GM19239 (cell line): ENCODE results near the gene ARSD.
"Not testable (repeated sequence)": the region's sequence is repeated elsewhere in the genome, so short reads cannot be mapped to it uniquely, and the experiment has no call there.

Experiments
- DNase-seq: peaks from one replicate; pipeline ENCODE4 v3.0.0; 2011; ENCODE audit warnings: low spot score; ENCODE audit not compliant: insufficient read length
- FAIRE-seq: peaks from 2 replicates; lab custom pipeline; 2011; peaks lifted over from hg19 to GRCh38; lab: Jason Lieb, UNC

Gene ARSD

DNA sequence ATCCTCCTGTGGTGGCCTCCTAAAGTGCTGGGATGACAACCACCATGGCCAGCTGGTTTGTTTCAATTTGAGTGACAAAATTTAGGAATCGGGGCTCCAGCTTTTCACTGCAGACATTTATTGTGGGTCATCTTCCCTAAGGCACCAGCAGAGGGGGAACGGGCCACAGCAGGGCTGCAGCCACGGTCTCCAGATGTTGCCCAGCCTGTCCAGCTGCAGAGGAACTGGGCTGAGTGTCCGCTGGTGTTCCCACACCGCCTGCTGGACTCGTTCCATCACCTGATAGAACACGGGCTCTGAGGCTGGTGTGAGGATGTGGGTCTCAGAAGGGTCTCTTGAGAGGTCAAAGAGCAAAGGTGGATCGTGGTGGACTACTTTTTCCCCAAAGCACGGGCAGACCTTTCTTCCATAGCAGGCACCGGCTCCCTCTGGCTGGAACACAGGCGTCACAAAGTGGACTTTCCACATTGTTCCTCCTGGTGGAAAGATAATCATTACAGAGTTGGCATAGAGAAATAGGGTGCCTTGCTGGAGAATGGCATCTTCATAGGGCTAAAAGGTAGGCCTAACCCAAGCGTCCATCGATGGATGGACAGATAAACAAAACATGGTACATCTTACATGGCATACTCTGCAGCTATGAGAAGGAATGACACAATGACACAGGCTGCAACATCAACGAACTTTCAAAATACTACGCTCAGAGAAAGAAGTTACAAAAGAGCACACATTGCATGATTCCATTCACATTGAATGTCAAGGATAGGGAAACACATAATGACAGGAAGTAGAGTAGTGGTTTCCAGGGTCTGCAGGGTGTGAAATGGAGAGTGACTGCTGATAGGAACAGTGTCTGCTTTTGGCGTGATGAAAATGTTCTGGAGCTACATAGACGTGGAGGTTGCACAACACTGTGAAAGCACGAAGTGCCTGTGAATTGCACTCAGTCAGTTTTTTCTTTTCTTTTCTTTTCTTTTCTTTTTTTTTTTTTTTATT lies 5.9 kb upstream of the ARSD start:
- DNase-seq = no peak
- no peak for FAIRE-seq

DNA sequence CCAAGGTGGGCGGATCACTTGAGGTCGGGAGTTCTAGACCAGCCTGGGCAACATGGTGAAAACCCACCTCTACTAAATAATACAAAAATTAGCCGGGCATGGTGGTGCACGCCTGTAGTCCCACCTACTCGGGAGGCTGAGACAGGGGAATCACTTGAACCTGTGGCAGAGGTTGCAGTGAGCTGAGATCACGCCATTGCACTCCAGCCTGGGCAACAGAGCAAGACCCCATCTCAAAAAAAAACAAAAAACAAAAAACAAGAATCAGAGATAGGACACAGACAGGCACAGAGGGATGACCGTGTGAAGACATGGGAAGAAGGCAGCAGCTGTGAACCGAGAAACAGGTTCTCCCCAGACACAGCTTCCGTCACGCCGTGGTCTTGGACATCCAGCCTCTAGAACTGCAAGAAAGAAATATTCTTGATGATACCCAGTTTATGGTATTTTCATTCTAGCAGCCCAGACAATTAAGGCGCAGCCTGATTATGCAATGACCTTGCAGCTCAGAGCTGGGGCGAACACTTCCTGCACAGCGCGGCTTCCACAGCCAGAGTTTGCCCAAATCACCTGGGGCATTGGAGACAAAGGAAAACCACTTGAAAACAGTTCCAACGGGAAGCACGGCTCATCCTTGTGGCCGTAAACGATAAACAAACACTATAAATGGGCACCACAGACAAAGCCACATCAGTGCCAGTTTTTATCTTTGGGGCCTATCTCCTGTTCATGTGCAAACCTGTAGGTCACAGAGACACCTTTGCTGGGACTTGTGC lies 4.2 kb upstream of the ARSD start:
- no peak for DNase-seq

DNA sequence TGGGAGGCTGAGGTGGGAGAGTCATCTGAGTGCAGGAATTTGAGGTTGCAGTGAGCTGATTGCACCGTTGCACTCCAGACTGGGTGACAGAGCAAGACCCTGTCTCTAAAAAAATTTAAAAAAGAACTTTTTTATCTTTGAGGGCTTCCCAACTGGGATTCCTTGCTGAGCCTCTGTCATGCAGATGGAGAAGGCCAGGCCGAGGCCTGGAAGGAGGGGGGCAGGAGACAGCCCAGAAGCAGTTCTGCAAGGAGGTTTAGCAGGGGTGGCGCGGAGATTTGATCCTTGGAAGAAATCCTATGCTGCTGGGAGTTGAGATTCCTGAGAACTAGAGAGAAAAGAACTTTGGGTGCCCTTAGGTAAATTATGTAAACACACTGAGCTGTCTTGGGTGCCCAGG lies 2.5 kb upstream of the ARSD start:
- FAIRE-seq = no peak
- DNase-seq = no peak

More for the DNA sequence above, 4.2 kb upstream of the ARSD start:
- FAIRE-seq = no peak

DNA sequence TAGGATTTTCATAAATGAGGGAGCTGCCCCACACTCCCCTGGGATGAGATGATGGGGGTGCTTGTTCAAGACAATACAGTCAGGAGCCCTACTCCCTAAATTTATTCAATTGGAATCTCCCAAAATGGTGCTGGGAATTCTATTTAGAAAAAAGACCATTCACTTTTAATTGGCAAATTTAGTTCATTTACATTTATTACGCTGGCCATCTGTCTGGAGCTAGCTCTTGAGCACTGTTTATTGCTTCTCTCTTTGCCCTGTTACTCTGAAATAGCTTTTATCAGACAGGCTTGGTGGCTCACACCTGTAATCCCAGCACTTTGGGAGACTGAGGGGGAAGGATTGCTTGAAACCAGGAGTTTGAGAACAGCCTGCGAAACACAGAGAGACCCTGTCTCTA lies 2.0 kb upstream of the ARSD start:
- no peak for FAIRE-seq
- DNase-seq = no peak

DNA sequence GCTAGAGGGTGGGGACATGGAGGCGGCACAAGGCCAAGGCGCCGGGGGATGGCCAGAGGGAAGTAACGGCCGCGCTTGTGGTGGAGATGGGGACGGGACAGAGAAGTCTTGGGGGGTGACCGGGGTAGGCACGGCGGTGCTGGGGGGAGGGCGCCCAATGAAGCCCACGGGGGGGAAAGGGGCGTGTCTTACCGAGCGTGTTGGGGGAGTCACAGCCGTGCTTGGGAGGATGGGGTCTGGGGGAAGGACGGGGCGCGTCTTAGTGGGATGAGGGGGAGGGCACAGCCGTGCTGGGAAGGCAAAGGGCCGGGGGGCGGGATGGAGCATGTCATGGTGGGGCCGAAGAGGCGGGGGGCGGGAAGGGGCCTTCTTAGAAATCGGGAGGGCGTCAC lies 952 bp downstream of the ARSD start:
- no peak for FAIRE-seq

DNA sequence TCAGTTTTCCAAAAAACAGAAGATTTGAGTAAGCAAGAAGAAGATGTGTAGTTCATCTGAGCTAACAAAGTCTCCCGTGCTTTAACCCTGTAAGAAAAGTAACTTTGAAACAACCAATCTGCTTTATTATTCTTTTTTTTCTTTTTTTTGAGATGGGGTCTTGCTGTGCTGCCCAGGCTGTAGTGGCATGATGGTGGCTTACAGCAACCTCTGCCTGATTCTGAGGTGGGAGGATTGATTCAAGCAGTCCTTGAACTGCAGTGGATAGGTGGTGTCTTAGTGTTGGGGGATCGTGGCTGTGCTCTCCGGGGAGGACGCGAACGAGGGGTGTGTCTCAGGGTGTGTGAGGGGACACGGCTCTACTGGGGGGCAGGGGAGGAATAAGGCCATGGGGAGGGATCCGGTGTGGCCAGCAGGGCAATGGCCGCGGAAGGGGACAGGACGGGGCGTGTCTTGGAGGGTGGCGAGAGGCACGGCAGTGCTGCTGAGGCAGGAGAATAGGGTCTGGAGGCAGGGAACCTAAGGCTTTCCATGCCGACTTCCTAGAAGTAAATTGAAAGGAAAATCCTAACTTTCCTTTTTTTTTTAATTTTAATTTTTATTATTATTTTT lies 2.4 kb downstream of the ARSD start:
- DNase-seq = no peak
- no peak for FAIRE-seq

More for the DNA sequence above, 952 bp downstream of the ARSD start:
- no peak for DNase-seq

DNA sequence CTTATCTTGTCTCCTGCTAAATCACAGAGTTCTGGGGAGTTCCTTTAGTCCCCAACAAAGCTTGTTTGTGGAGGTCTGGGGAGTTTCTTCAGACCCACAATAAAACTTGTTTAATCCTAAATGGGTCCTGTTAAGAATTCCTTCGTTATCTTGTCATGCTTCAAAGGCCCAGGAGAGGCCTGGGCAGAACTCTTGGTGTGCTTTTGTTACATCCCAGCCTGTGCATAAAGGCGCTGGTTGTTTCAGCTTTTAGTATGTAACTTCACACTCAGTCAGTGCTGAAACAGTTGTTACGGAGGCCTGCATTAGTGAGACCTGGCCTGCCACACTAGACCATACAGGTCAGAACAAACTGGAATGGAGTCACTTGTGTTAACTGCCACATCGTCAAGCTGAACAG lies 2.9 kb downstream of the ARSD start:
- DNase-seq, FAIRE-seq: not testable (repeated sequence)

DNA sequence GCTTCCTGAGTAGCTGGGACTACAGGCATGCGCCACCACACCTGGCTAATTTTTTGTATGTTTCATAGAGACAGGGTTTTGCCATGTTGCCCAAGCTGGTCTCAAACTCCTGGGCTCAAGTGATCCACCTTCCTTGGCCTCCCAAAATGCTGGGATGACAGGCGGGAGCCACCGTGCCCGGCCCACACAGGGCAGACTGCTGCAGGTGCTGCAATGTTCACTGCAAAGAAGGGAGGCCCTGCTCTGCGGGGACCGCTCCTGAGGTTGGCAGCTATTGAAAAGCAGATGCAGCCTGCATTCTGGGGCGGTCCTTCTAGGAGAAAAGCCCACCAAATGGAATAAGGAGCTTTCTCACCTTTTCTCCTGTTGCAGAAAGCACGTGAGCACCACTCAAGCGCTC lies 5.0 kb downstream of the ARSD start:
- no peak for DNase-seq
- FAIRE-seq = no peak

DNA sequence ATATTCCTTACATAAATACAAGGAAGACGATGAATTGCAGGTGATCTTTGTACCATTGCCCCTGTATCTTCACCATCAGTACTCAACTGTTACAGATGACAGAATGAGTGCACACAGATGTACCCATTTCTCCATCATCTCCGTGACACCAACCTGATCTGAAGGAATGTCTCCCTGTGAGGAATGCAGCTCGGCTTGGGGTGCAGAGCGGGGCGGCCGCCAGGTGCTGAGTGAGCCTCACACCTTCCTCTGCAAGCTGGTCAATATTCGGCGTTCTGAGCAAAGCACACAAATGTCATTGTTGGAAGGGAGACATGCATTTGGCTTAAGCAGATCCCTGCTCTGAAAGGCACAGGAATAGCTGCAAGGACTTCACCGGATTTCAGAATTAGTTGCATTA lies 7.4 kb downstream of the ARSD start:
- no peak for DNase-seq
- FAIRE-seq = no peak

DNA sequence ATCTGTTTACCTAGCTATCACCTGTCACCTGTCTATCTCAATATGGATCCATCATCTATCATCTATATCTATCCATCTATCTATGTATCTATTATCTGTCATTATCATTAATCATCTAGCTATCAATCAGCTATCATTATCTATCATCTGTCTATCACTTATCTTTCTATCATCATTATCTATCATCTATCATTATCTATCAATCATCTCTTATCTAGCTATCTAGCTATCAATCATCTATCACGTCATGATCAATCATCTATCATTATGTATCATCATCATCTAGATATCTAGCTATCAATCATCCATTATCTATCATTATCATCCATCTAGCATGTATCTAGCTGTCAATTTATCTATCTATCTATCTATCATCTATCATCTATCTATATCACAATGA lies 7.9 kb downstream of the ARSD start:
- FAIRE-seq (no peak), DNase-seq (no peak)

DNA sequence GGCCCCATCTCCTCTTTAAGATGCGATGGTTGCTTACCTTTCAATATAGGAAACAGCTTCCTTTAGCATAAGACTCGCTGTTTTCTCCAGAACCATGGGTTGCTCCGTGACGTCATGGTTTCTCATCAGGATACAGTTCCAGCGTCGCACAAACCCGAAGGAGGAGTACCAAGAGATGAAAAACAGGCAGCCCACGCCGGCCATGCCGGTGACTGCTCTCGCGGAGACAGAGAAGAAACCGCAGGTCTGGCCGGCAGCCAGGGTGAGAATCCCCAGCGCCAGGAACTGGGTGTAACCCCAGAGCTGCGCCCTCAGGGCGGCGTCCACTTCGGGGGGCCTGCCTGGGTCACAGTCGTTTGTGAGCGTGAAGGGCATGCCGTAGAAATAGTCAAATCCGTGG lies 11.4 kb downstream of the ARSD start:
- no peak for FAIRE-seq
- no peak for DNase-seq

DNA sequence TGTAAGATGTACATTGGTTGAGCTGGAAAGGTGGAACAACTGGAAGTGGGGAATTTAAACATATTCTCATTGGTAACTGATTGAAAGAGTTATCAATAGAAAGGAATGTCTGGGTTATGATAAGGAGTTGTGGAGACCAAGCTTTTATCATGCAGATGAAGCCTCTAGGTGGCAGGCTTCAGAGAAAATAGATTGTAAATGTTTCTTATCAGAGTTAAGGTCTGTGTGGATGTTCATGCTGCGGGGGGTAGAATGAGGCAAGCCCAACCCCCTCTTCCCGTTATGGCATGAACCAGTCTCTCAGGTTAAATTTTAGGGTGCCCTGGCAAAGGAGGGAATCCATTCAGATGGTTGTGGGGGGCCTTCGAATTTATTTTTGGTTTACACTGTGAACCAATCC lies 16.0 kb downstream of the ARSD start:
- FAIRE-seq (no peak), DNase-seq (no peak)

DNA sequence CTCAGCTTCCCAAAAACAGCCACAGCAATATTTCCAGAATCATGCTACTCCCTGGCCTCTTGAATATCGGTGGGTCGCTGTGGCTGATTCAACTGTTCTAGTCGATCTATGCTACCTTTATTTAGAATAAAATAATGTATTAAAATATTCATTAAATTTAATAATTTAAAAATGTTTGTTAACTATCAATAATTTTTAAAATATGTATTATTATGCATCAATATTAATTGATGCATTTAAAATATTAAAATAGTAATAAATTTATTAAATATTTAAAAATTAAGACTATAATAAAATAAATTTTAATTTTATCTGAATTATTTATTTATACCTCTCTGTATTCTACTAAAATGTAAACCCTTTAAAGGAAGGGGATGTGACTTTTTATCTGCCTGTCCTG lies 19.0 kb downstream of the ARSD start:
- DNase-seq (no peak), FAIRE-seq (no peak)

DNA sequence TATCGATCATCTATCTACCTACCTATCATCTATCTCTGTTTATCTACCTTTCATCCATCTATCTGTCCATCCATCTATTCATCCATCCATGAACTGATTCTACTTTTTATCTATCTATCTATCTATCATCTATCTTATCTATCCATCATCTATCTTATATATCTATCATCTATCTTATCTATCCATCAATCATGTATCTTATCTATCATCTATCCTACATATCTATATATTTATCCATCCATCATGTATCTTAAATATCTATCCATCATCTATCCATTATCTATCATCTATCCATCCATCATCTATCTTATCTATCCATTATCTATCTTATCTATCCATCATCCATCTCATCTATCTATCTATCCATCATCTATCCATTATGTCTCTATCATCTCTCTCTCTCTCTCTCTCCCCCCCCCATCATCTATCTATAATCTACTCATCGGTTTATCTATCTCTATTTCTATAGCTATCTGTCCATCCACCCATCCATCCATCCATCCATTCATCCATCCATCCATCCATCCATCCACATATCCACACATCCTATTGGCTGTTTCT lies 20.9 kb downstream of the ARSD start:
- FAIRE-seq = no peak
- no peak for DNase-seq

DNA sequence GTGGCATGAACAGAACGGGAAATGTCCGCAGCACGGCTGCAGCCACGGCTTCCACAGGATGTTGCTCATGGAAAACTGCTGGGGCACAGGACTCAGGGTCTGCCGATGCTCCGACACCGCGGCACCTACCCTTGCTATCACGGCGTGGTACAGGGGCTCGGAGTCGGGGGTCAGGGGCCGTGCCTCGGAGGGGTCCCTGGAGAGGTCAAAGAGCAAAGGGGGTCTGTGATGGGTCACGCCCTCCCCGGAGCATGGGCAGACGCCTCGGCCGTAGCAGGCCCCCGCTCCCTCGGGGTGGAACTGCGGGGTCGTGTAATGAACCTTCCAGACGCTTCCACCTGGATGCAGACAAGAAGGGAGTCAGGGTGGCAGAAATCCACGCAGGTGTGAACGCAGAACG lies 21.8 kb downstream of the ARSD start:
- DNase-seq (no peak), FAIRE-seq (no peak)

DNA sequence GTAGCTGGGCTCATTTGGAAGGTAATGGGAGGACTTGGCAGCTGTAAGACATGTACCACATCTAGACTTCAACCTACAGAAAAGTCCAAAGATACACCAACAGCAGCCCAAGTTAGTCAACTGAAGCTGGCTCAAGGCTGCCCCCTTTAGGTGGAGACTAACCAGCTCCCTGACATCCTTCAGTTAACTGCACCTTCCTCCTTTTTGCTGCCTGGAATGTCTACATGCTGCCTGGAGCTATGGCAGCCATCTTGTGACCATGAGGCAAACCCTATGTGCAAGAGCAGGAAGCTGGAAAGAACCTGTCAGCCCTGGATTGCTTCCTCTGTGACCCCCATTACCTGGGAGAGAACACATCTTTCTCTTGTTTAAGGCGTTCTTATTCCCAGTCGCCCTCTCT lies 25.8 kb downstream of the ARSD start:
- FAIRE-seq = no peak

DNA sequence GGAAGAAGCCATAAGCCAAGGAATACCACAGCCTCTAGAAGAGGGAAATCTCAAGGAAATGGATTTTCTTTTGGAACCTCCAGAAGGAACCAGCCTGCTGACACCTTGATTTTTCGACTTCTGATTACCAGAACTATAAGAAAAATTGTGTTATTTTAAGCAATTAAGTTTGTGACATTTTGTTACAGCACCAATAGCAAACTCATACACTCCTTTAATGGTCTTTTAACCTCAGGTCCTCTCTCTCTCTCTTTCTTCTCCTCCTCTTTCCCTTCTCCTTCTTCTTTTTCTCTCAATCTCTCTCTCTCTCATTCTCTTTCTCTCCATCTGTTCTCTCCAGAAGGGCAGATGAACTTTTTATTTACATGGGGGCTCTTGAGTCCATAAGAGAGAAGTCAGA lies 26.3 kb downstream of the ARSD start:
- FAIRE-seq (no peak), DNase-seq (no peak)

More for the DNA sequence above, 25.8 kb downstream of the ARSD start:
- no peak for DNase-seq

DNA sequence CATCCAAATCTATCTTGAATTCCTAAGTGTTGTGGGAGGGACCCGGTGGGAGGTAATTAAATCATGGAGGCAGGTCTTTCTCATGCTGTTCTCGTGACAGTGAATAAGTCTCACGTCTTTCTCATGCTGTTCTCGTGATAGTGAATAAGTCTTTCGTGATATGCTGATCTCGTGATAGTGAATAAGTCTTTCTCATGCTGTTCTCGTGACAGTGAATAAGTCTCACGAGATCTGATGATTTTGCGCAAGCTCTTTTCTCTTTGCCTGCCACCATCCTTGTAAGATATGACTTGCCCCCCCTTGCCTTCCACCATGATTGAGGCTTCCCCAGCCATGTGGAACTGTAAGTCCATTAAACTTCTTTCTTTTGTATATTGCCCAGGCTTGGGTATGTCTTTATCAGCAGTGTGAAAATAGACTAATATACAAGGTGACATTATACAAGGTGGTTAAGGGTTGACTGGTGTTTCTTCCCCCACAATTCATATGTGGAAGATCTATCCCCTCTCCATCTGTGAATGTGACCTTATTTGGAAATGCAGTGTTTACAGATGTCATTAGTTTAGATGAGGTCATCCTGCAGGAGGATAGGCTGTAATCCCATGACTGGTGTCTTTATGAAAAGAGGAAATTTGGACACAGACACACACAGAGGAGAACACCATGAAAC lies 27.6 kb downstream of the ARSD start:
- DNase-seq (no peak), FAIRE-seq (no peak)

DNA sequence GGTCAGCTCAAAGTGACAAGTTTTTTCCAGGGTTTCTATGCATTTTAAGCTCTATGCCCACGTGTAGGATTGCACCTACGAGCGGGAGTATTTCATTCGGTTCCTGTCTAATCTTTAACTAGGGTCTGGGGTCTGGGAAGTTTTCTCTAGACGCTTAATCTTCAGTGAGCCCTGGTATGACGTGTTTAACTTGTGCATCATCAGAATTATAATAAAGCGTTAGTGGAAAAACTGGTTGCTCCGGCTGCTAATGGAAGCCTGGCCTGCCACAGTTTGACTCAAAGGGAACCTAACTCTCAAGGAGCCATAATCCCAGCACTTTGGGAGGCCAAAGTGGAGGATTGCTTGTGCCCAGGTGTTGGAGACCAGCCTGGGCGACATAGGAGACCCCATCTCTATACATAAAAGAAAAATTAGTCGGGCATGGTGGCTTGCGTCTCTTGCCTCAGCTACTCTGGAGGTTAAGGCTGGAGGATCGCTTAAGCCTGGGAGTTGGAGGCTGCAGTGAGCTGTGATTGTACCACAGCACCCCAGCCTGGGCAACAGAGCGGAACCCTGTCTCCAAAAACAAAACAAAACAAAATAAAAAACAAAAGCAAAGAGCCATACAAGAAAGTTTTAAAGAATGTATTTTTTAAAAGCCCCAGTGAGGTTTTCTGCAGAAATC lies 30.2 kb downstream of the ARSD start:
- no peak for DNase-seq
- FAIRE-seq = no peak
